DND-41 (cell line): ENCODE measurements around the gene ZFAND5.

ENCODE experiments used
- EZH2 ChIP-seq: IDR thresholded peaks from 3 replicates; pipeline ENCODE4 v1.6.1; 2012; ENCODE audit warnings: borderline replicate concordance, low read depth, mild to moderate bottlenecking, moderate library complexity, low read length, inconsistent platforms; ENCODE audit not compliant: severe bottlenecking
- TF ChIP-seq, protein P1 (sequence below): IDR thresholded peaks from 2 replicates; pipeline ENCODE4 v1.5.1; 2012; ENCODE audit warnings: borderline replicate concordance, low read length, moderate library complexity, mild to moderate bottlenecking; ENCODE audit not compliant: poor library complexity, severe bottlenecking; ENCODE audit errors: extremely low read depth

DNA sequence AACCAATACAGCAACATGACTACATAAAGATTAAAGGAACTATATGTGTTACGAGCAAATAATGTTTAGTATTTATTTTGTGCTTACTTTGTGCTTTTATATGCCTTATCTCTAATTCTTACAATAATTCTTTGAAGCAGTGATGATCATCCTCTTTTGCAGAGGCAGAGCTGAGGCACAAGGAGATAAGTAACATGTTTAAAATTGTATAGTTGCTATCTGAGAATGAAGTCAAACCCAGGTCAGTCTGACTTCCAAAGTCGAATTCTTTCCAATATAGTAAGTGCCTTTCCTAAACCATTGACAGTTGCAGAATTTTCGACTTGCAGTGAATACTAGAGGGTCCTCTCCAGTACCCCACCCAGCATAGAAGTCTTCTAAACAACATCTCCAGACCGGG is 12.0 kb upstream of the ZFAND5 start:
- TF ChIP-seq, protein P1, sequence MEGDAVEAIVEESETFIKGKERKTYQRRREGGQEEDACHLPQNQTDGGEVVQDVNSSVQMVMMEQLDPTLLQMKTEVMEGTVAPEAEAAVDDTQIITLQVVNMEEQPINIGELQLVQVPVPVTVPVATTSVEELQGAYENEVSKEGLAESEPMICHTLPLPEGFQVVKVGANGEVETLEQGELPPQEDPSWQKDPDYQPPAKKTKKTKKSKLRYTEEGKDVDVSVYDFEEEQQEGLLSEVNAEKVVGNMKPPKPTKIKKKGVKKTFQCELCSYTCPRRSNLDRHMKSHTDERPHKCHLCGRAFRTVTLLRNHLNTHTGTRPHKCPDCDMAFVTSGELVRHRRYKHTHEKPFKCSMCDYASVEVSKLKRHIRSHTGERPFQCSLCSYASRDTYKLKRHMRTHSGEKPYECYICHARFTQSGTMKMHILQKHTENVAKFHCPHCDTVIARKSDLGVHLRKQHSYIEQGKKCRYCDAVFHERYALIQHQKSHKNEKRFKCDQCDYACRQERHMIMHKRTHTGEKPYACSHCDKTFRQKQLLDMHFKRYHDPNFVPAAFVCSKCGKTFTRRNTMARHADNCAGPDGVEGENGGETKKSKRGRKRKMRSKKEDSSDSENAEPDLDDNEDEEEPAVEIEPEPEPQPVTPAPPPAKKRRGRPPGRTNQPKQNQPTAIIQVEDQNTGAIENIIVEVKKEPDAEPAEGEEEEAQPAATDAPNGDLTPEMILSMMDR, result no peak
- TF ChIP-seq EZH2, result no peak
